GM12878 (cell line): ENCODE measurements around the gene GLT8D1. TPM values are rescaled to one million over a fixed set of nuclear protein-coding genes. Genes with fewer than 3 reads are reported as not detected.

Experiments
- BHLHE40 ChIP-seq, 2 experiments: fragments of 450-650 bp in 1 of 2; IDR thresholded peaks; 2 replicates each; pipeline ENCODE4 v1.6.1; 2011 to 2017; ENCODE audit warnings: low read depth in 2 of 2, borderline replicate concordance in 1 of 2, improper control_type of control experiment in 1 of 2, low read length in 1 of 2, mild to moderate bottlenecking in 1 of 2
- EED ChIP-seq: sonication (generic); IDR thresholded peaks from 2 replicates; pipeline ENCODE4 v1.6.1; 2016; ENCODE audit warnings: antibody characterized with exemption, low read depth
- HCFC1 ChIP-seq: fragments of 150-350 bp; IDR thresholded peaks from 2 replicates; pipeline ENCODE4 v1.6.1; 2014; ENCODE audit warnings: low read length
- IRF4 ChIP-seq: IDR thresholded peaks from 2 replicates; pipeline ENCODE4 v1.6.1; 2011; ENCODE audit warnings: low read depth, low read length
- NFIC ChIP-seq: IDR thresholded peaks from 2 replicates; pipeline ENCODE4 v1.6.1; 2012; ENCODE audit warnings: low read depth, mild to moderate bottlenecking, inconsistent platforms, low read length, moderate library complexity
- NR2C1 ChIP-seq: fragments of 450-650 bp; IDR thresholded peaks from 2 replicates; pipeline ENCODE4 v1.6.1; 2017; ENCODE audit warnings: antibody characterized with exemption, mild to moderate bottlenecking, moderate library complexity
- PAX8 ChIP-seq: fragments of 450-650 bp; IDR thresholded peaks from 2 replicates; pipeline ENCODE4 v1.6.1; 2017; ENCODE audit warnings: mild to moderate bottlenecking, moderate library complexity
- SMC3 ChIP-seq: IDR thresholded peaks from 2 replicates; pipeline ENCODE4 v1.6.1; 2011; ENCODE audit warnings: low read length, improper control_type of control experiment, borderline replicate concordance
- SUZ12 ChIP-seq: fragments of 200-600 bp; sonication (generic); IDR thresholded peaks from one replicate; pipeline ENCODE4 v1.6.1; 2018; ENCODE audit warnings: antibody characterized with exemption, mild to moderate bottlenecking; ENCODE audit not compliant: unreplicated experiment
- polyA plus RNA-seq, 11 experiments: library from polyadenylated mRNA; depleted of rRNA in 4 of 11; unstranded in 6 of 11; stranded (reverse) in 5 of 11; fragments of >200 nt; fragmentation: Nextera tagmentation in 4 of 11; fragmentation: Illumina TruSeq in 1 of 11; extraction: Ambion mirVana in 4 of 11; extraction: Trizol in 1 of 11; gene quantifications; 1 replicate in 1 of 11; 2 replicates in 10 of 11; pipeline versions ENCODE4 v1.2.1 to v1.2.3, GENCODE V29; 2011 to 2016; ENCODE audit warnings: inconsistent platforms in 2 of 11, missing spikeins in 2 of 11, low read depth in 1 of 11
- total RNA-seq, 4 experiments: library from RNA; depleted of rRNA in 3 of 4; stranded (reverse); fragments of >200 nt in 3 of 4; fragmentation: Illumina TruSeq in 1 of 4; extraction: Trizol in 1 of 4; gene quantifications; 2 replicates each; pipeline versions ENCODE4 v1.2.1 to v1.2.3, GENCODE V29; 2013 to 2021
- TF ChIP-seq, protein P1 (sequence below): fragments of 450-650 bp; formaldehyde crosslinking; IDR thresholded peaks from 2 replicates; pipeline ENCODE4 v1.4.0; 2022; ENCODE audit warnings: mild to moderate bottlenecking, moderate library complexity
- TF ChIP-seq, protein P2 (sequence below): fragments of 450-650 bp; IDR thresholded peaks from 2 replicates; pipeline ENCODE4 v1.6.1; 2017; ENCODE audit warnings: mild to moderate bottlenecking, low read depth, inconsistent platforms; ENCODE audit not compliant: poor library complexity, severe bottlenecking
- TF ChIP-seq, protein P3 (sequence below): fragments of 450-650 bp; IDR thresholded peaks from 2 replicates; pipeline ENCODE4 v1.6.1; 2017; ENCODE audit warnings: borderline replicate concordance
- TF ChIP-seq, protein P4 (sequence below), 3 experiments: IDR thresholded peaks in 2 of 3; conservative IDR thresholded peaks in 1 of 3; 2 replicates each; pipeline ENCODE4 v1.5.1; 2011; ENCODE audit warnings: low read depth in 3 of 3, low read length in 3 of 3, mild to moderate bottlenecking in 3 of 3, control low read depth in 2 of 3, moderate library complexity in 2 of 3, inconsistent platforms in 1 of 3, mixed read lengths in 1 of 3; ENCODE audit not compliant: control insufficient read depth in 2 of 3, insufficient read depth in 1 of 3; ENCODE audit errors: extremely low read depth in 1 of 3

The GLT8D1 gene
- total and polyA plus RNA-seq, 10 of the 15 experiments (the other 5 are each of a cell fraction or from before 2014, with no cell fraction given) = 25.3 to 73.4 (median 48.4) TPM

DNA sequence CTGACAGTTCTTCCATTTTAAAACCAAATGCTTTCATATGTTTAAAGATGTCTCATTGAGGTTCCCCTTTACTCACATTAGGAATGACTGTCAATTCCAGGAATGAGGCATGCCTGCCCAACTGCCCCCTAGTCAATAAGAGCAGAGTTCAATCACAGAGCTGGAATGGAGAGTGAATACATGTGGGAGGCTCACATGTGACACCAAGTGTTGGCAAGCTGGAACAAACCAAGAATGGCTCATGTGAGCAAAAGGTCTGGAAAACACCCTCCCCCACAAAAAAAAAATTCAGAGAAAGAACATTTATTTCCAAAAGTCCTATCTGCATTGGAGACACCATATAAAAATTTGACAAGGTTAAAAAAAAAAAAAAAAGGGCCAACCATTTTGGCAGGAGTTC is 23.6 kb downstream of the GLT8D1 start (continued):
- TF ChIP-seq EED = peak; percentile 73
- TF ChIP-seq BHLHE40 (IDR thresholded peaks at IDR 0.05; ENCODE audit: borderline replicate concordance in 1 of 2, low read depth in 2 of 2, low read length in 1 of 2) = peak; percentile 57 to 66; a peak in 2 of 4 replicates
- TF ChIP-seq, protein P1, sequence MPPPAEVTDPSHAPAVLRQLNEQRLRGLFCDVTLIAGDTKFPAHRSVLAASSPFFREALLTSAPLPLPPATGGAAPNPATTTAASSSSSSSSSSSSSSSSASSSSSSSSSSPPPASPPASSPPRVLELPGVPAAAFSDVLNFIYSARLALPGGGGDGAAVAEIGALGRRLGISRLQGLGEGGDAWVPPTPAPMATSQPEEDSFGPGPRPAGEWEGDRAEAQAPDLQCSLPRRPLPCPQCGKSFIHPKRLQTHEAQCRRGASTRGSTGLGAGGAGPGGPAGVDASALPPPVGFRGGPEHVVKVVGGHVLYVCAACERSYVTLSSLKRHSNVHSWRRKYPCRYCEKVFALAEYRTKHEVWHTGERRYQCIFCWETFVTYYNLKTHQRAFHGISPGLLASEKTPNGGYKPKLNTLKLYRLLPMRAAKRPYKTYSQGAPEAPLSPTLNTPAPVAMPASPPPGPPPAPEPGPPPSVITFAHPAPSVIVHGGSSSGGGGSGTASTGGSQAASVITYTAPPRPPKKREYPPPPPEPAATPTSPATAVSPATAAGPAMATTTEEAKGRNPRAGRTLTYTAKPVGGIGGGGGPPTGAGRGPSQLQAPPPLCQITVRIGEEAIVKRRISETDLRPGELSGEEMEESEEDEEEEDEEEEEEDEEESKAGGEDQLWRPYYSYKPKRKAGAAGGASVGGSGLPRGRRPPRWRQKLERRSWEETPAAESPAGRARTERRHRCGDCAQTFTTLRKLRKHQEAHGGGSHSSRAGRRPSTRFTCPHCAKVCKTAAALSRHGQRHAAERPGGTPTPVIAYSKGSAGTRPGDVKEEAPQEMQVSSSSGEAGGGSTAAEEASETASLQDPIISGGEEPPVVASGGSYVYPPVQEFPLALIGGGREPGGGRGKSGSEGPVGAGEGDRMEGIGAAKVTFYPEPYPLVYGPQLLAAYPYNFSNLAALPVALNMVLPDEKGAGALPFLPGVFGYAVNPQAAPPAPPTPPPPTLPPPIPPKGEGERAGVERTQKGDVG = no peak
- peak; percentile 43; the same call in 1 of the 2 replicates for TF ChIP-seq SMC3
- no peak for TF ChIP-seq SUZ12
- TF ChIP-seq NR2C1 = no peak
- TF ChIP-seq, protein P2, sequence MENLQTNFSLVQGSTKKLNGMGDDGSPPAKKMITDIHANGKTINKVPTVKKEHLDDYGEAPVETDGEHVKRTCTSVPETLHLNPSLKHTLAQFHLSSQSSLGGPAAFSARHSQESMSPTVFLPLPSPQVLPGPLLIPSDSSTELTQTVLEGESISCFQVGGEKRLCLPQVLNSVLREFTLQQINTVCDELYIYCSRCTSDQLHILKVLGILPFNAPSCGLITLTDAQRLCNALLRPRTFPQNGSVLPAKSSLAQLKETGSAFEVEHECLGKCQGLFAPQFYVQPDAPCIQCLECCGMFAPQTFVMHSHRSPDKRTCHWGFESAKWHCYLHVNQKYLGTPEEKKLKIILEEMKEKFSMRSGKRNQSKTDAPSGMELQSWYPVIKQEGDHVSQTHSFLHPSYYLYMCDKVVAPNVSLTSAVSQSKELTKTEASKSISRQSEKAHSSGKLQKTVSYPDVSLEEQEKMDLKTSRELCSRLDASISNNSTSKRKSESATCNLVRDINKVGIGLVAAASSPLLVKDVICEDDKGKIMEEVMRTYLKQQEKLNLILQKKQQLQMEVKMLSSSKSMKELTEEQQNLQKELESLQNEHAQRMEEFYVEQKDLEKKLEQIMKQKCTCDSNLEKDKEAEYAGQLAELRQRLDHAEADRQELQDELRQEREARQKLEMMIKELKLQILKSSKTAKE = peak; percentile 47
- no peak for TF ChIP-seq PAX8
- no peak for TF ChIP-seq HCFC1
- TF ChIP-seq, protein P3, sequence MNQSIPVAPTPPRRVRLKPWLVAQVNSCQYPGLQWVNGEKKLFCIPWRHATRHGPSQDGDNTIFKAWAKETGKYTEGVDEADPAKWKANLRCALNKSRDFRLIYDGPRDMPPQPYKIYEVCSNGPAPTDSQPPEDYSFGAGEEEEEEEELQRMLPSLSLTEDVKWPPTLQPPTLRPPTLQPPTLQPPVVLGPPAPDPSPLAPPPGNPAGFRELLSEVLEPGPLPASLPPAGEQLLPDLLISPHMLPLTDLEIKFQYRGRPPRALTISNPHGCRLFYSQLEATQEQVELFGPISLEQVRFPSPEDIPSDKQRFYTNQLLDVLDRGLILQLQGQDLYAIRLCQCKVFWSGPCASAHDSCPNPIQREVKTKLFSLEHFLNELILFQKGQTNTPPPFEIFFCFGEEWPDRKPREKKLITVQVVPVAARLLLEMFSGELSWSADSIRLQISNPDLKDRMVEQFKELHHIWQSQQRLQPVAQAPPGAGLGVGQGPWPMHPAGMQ = no peak
- peak; percentile 40; the same call in 1 of the 2 replicates for TF ChIP-seq NFIC
- peak; percentile 69; the same call in 1 of the 2 replicates for TF ChIP-seq IRF4
- TF ChIP-seq, protein P4, sequence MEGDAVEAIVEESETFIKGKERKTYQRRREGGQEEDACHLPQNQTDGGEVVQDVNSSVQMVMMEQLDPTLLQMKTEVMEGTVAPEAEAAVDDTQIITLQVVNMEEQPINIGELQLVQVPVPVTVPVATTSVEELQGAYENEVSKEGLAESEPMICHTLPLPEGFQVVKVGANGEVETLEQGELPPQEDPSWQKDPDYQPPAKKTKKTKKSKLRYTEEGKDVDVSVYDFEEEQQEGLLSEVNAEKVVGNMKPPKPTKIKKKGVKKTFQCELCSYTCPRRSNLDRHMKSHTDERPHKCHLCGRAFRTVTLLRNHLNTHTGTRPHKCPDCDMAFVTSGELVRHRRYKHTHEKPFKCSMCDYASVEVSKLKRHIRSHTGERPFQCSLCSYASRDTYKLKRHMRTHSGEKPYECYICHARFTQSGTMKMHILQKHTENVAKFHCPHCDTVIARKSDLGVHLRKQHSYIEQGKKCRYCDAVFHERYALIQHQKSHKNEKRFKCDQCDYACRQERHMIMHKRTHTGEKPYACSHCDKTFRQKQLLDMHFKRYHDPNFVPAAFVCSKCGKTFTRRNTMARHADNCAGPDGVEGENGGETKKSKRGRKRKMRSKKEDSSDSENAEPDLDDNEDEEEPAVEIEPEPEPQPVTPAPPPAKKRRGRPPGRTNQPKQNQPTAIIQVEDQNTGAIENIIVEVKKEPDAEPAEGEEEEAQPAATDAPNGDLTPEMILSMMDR (IDR thresholded peaks at IDR 0.05 in 2 of 3, conservative IDR thresholded peaks at IDR 0.05 in 1 of 3; ENCODE audit: control insufficient read depth in 2 of 3, extremely low read depth in 1 of 3, insufficient read depth in 1 of 3, low read depth in 3 of 3, low read length in 3 of 3) = peak; percentile 16 to 61 (median 17); a peak in 3 of 6 replicates
- TF ChIP-seq, all 136 proteins: peak for 21
